Mesodermal cell (in vitro differentiated cells): ENCODE results near the gene F5.

Source experiments
- H3K27ac ChIP-seq: 2 replicates; pipeline ENCODE4 v1.7.0; 2013; ENCODE audit warnings: mild to moderate bottlenecking, low read depth, low read length, moderate library complexity; ENCODE audit not compliant: severe bottlenecking
- H3K36me3 ChIP-seq: 2 replicates; pipeline ENCODE4 v1.7.1; 2013; ENCODE audit warnings: mild to moderate bottlenecking, low read length, moderate library complexity; ENCODE audit not compliant: control insufficient read depth, insufficient read depth
- H3K4me1 ChIP-seq: one replicate; pipeline ENCODE4 v1.7.1; 2013; ENCODE audit warnings: mild to moderate bottlenecking, low read length; ENCODE audit not compliant: insufficient read depth, control insufficient read depth, poor library complexity, severe bottlenecking
- H3K4me3 ChIP-seq: 2 replicates; pipeline ENCODE4 v1.7.0; 2013; ENCODE audit warnings: low read length, control low read depth, mild to moderate bottlenecking; ENCODE audit not compliant: insufficient read depth, poor library complexity, severe bottlenecking; ENCODE audit errors: extremely low read depth
- H3K9me3 ChIP-seq: 2 replicates; pipeline ENCODE4 v1.7.1; 2013; ENCODE audit warnings: mild to moderate bottlenecking, low read length, moderate library complexity; ENCODE audit not compliant: control insufficient read depth
- whole genome bisulfite sequencing, 2 experiments: methylation state at CpG; one replicate each; pipeline ENCODE4 v1.1.5; 2013; ENCODE audit warnings: missing lambda C conversion rate in 2 of 2; ENCODE audit not compliant: insufficient coverage in 2 of 2; 5-methylcytosine and 5-hydroxymethylcytosine counted together

Gene F5

GRCh38 chr1:169475806-169476387, 110.4 kb downstream of the F5 start:
- Histone ChIP-seq H3K27ac (no peak overlapping the region), H3K9me3 (no peaks in the 10 kb centered on the region), H3K4me1 (no peaks in the 10 kb centered on the region), H3K4me3 (no peak overlapping the region), H3K36me3 (peaks cover 12% of the 10 kb centered on the region)
- WGBS, 2 experiments, result 80 to 86% methylated on average over 1 to 2 of the region's 3 CpGs

GRCh38 chr1:169474302-169474995, 111.8 kb downstream of the F5 start:
- Histone ChIP-seq H3K36me3 (peaks cover 15% of the 10 kb centered on the region), H3K4me3 (no peak overlapping the region), H3K4me1 (no peaks in the 10 kb centered on the region), H3K9me3 (no peaks in the 10 kb centered on the region), H3K27ac (no peak overlapping the region)
- no CpG with 5 or more reads among the region's 1 CpG for WGBS, 2 experiments

GRCh38 chr1:169473347-169473746, 112.9 kb downstream of the F5 start:
- Histone ChIP-seq H3K27ac (no peak overlapping the region), H3K36me3 (peaks cover 18% of the 10 kb centered on the region), H3K4me3 (no peak overlapping the region), H3K9me3 (no peaks in the 10 kb centered on the region), H3K4me1 (no peaks in the 10 kb centered on the region)
- WGBS, 2 experiments, result 77 to 90% methylated on average over 3 to 4 of the region's 5 CpGs

- no peak overlapping the region for H3K27ac ChIP-seq
- H3K36me3 ChIP-seq, result peaks cover 18% of the 10 kb centered on the region
- H3K4me3 ChIP-seq, result no peak overlapping the region
- H3K9me3 ChIP-seq, result no peaks in the 10 kb centered on the region
- WGBS, 2 experiments, result no CpG with 5 or more reads among the region's 3 CpGs
- H3K4me1 ChIP-seq, result no peaks in the 10 kb centered on the region
These were observed 113.5 kb downstream of the F5 start for GRCh38 chr1:169472738-169473137.

GRCh38 chr1:169468982-169469381, 117.3 kb downstream of the F5 start:
- Histone ChIP-seq H3K36me3 (peaks cover 15% of the 10 kb centered on the region), H3K4me3 (no peak overlapping the region), H3K4me1 (no peaks in the 10 kb centered on the region), H3K27ac (no peak overlapping the region), H3K9me3 (no peaks in the 10 kb centered on the region)

GRCh38 chr1:169466259-169467230, 119.7 kb downstream of the F5 start:
- H3K27ac ChIP-seq, result no peak overlapping the region
- 83 to 89% methylated on average over 1 to 3 of the region's 8 CpGs for WGBS, 2 experiments
- no peaks in the 10 kb centered on the region for H3K9me3 ChIP-seq
- H3K36me3 ChIP-seq, result peaks cover 15% of the 10 kb centered on the region
- H3K4me1 ChIP-seq, result no peaks in the 10 kb centered on the region
- no peak overlapping the region for H3K4me3 ChIP-seq

GRCh38 chr1:169465281-169465680, 121.0 kb downstream of the F5 start:
- no peaks in the 10 kb centered on the region for H3K4me1 ChIP-seq
- H3K27ac ChIP-seq, result no peak overlapping the region
- peaks cover 15% of the 10 kb centered on the region for H3K36me3 ChIP-seq
- no peaks in the 10 kb centered on the region for H3K9me3 ChIP-seq
- no peak overlapping the region for H3K4me3 ChIP-seq
